GM18907 (cell line): ENCODE data around the gene ATP2C1.
"Not testable (repeated sequence)": the region's sequence is repeated elsewhere in the genome, so short reads cannot be mapped to it uniquely, and the experiment has no call there.

ENCODE experiments used
- ATAC-seq: cut with Tn5 transposase; IDR thresholded peaks from one replicate; pipeline ENCODE4 v1.9.1; 2021; ENCODE audit warnings: mild to moderate bottlenecking, moderate library complexity; ENCODE audit not compliant: unreplicated experiment

ATP2C1 gene

GRCh38 chr3:131036986-131037385 is 143.1 kb downstream of the ATP2C1 start:
- ATAC-seq: no peak

- ATAC-seq: no peak
Measured at GRCh38 chr3:131038326-131038725, 144.4 kb downstream of the ATP2C1 start.

DNA sequence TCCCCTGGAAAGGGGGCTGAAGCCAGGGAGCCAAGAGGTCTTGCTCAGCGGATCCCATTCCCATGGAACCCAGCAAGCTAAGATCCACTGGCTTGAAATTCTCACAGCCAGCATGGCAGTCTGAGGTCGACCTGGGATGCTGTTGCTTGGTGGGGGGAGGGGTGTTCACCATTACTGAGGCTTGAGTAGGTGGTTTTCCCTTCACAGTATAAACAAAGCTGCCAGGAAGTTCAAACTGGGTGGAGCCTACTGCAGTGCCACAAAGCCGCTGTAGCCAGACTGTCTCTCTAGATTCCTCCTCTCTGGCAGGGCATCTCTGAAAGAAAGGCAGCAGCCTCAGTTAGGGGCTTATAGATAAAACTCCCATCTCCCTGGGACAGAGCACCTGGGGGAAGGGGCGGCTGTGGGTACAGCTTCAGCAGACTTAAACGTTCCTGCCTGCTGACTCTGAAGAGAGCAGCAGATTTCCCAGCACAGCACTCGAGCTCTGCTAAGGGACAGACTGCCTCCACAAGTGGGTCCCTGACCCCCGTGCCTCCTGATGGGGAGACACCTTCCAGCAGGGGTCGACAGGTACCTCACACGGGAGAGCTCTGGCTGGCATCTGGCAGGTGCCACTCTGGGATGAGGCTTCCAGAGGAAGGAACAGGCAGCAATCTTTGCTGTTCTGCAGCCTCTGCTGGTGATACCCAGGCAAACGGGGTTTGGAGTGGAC is 148.5 kb downstream of the ATP2C1 start:
- ATAC-seq: not testable (repeated sequence)

- no peak for ATAC-seq
Measured at GRCh38 chr3:131047582-131047981, 153.7 kb downstream of the ATP2C1 start.

DNA sequence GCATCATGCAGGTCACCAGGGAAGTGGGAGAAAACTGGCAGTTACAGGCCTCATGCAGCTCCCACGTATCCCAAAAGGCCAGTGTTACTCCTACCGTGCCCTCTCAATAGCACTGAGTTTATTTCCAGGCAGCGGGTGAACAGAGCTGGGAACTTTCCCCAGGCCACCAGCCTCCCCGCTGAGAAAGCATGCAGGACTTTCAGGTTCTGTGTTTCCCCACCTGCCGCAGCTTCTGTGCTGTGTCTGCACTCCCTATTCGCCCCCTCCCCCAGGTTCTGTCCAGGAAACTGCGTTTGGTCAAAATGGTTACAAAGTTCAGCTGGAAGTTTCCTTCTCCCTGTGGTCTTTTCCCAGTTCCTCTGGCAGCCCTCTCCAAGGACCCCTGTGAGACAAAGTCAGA is 154.1 kb downstream of the ATP2C1 start:
- ATAC-seq: no peak

DNA sequence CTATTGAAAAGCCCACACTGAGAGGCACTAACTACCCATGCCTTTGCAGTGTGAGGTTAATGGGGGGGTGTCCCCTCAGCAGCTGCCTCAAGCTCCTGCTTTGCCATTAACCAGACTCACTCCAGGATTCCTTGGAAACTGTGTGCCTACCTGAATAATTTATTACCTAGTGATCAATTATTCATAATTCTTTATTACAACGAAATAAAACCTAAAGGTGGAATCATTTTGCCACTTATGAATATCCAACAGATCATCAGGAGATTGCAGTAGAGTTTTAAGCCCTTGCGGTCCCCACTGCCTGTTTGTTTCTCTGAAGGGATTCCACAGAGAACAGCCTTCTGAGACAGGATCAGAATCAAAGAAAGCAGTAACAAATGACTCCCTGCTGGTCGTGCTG is 156.1 kb downstream of the ATP2C1 start:
- ATAC-seq: no peak

DNA sequence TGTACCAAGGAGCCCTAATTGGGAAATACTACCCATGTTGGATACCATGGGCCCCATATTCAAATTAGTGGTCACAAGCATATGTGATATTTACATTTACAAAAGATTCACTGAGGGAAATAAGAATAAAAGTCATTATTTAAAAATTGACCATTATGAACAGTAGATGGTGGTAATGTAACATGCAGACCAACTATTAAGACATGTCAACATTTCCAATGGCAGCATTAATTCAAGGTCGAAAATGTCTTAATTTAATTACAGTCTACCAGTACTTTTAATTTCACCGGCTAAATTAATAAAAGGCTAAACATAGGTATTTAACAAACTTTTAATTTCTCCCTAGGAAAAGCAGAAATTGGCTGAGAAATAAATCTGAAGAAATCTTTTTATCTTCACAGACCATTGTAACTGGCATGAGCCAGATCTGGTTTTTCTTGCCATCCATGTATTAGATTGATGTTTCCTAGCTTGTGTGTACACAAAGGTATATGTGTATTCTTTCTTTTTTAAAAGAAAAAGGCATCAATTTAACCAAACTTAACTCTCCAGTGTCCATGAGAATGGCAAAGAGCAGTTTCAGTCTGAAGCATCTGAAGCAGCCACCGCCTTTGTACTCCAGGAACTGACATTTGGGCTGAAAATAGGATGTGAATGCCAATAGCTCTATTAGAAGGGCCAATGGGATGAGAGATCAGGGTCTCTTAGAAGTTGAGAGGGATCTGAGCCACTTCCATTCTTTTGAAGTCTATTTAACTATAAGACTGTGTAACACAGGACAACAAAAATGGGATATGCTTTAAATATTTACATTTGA is 159.4 kb downstream of the ATP2C1 start:
- ATAC-seq: no peak
